ENCODE measurements around the gene SRXN1. TPM values are rescaled to one million over a fixed set of nuclear protein-coding genes. Genes with fewer than 3 reads are reported as not detected.

Gene SRXN1
- total and polyA plus RNA-seq, 2 donors (not counting 1 experiment from before 2014, with no cell fraction given): 50.5 to 91.2 TPM

DNA sequence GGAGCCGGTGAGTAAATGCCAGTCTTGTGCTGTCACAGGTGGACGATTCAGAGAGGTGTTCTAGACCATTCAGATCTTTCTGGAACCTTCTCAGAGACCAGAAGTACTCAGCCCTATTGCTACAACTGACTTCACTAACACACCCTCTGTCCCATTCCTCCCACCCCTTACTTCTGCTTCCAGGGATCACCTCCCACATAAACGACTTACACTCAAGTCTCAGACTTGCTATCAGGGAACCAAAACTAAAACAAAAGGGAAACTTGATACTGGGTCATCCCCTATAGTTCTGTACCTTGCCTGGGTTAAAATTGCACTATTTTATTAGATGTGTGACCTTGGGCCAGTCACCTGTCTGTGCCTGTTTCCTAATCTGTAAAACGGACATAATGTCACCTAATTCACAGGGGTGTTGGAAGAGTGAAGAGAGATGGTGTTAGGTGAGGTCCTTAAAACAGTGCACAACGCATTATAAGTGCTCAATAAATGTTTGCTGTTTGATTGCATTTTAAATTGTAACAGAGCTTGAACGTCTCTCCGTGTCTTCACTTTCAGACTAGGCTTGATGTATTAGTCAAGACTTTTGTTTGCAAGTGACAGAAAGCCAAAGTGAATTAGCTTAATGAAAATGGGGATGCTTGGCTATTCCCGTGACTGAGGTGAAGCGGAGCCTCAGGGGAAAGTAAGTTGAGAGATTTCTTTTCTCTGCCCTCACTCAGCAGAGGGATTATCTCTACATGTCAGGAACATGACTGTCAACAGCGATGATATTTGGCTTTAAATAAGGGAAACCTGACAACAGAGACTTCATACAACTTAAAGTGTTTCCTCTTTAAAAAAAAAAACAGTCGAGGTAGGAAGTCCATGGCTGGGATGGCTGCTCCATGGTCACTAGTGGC is 3.0 kb upstream of the SRXN1 start:
- peaks cover 18% of the 10 kb centered on the region for H3K79me2 ChIP-seq (ENCODE audit: control insufficient read depth, insufficient read depth, low read length)
- H3K27ac ChIP-seq (ENCODE audit: insufficient read depth, low read length): no peak overlapping the region
- H3K27me3 ChIP-seq (ENCODE audit: control insufficient read depth, insufficient read depth, low read length): no peaks in the 10 kb centered on the region
- H3K9me3 ChIP-seq (ENCODE audit: control insufficient read depth, insufficient read depth, low read depth, low read length): no peaks in the 10 kb centered on the region
- no peaks in the 10 kb centered on the region for H4K20me1 ChIP-seq (ENCODE audit: control insufficient read depth, extremely low read depth, insufficient read depth, low read length)
- no peak overlapping the region for H3K4me3 ChIP-seq (replicated peaks in 1 of 4; ENCODE audit: control extremely low read depth in 1 of 4, insufficient read depth in 1 of 4, low read depth in 3 of 4, low read length in 4 of 4)
- H2AFZ ChIP-seq (ENCODE audit: low read length): no peak overlapping the region
- H3K4me1 ChIP-seq (ENCODE audit: control insufficient read depth, extremely low read depth, insufficient read depth, low read length): peaks cover 16% of the 10 kb centered on the region
- DNase-seq (ENCODE audit: low read depth in 2 of 2): no peak
- no peak for TF ChIP-seq EZH2 (IDR thresholded peaks at IDR 0.05; ENCODE audit: low read length, missing control alignments)
- TF ChIP-seq, protein P1, sequence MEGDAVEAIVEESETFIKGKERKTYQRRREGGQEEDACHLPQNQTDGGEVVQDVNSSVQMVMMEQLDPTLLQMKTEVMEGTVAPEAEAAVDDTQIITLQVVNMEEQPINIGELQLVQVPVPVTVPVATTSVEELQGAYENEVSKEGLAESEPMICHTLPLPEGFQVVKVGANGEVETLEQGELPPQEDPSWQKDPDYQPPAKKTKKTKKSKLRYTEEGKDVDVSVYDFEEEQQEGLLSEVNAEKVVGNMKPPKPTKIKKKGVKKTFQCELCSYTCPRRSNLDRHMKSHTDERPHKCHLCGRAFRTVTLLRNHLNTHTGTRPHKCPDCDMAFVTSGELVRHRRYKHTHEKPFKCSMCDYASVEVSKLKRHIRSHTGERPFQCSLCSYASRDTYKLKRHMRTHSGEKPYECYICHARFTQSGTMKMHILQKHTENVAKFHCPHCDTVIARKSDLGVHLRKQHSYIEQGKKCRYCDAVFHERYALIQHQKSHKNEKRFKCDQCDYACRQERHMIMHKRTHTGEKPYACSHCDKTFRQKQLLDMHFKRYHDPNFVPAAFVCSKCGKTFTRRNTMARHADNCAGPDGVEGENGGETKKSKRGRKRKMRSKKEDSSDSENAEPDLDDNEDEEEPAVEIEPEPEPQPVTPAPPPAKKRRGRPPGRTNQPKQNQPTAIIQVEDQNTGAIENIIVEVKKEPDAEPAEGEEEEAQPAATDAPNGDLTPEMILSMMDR (conservative IDR thresholded peaks at IDR 0.05 in 1 of 2, IDR thresholded peaks at IDR 0.05 in 1 of 2; ENCODE audit: low read depth in 1 of 2, low read length in 2 of 2): no peak
- H3K4me2 ChIP-seq (ENCODE audit: extremely low read depth, insufficient read depth, low read length): no peak overlapping the region
- H3K9ac ChIP-seq (ENCODE audit: insufficient read depth, low read length): no peak overlapping the region
- peaks cover under 1% of the 10 kb centered on the region for H3K36me3 ChIP-seq (ENCODE audit: control insufficient read depth, insufficient read depth, low read length)

DNA sequence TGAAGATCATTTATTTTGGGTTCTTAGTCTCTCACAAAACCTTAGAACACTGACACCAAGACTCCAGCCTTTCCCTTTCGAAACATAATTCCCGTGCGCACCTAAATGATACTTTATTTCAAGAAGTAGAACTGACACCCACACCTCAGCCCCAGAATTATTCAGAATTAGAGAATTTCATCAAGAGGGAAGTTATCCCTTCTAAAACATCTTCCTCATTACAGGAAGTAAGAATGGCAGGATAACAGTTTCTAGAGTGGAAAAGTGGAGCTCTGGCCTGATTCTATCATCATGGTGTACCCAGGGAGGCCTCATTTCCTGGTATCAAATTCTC is 1.4 kb upstream of the SRXN1 start:
- Histone ChIP-seq H3K4me3 (replicated peaks in 1 of 4; ENCODE audit: control extremely low read depth in 1 of 4, insufficient read depth in 1 of 4, low read depth in 3 of 4, low read length in 4 of 4) (no peak overlapping the region), H3K36me3 (ENCODE audit: control insufficient read depth, insufficient read depth, low read length) (peaks cover 8% of the 10 kb centered on the region), H4K20me1 (ENCODE audit: control insufficient read depth, extremely low read depth, insufficient read depth, low read length) (no peaks in the 10 kb centered on the region), H3K4me1 (ENCODE audit: control insufficient read depth, extremely low read depth, insufficient read depth, low read length) (peaks cover 16% of the 10 kb centered on the region), H3K9ac (ENCODE audit: insufficient read depth, low read length) (no peak overlapping the region), H3K27ac (ENCODE audit: insufficient read depth, low read length) (no peak overlapping the region), H3K4me2 (ENCODE audit: extremely low read depth, insufficient read depth, low read length) (no peak overlapping the region), H3K27me3 (ENCODE audit: control insufficient read depth, insufficient read depth, low read length) (no peaks in the 10 kb centered on the region), H2AFZ (ENCODE audit: low read length) (no peak overlapping the region), H3K9me3 (ENCODE audit: control insufficient read depth, insufficient read depth, low read depth, low read length) (no peaks in the 10 kb centered on the region), H3K79me2 (ENCODE audit: control insufficient read depth, insufficient read depth, low read length) (peaks cover 27% of the 10 kb centered on the region)
- TF ChIP-seq EZH2 (IDR thresholded peaks at IDR 0.05; ENCODE audit: low read length, missing control alignments): no peak
- TF ChIP-seq, protein P1 (conservative IDR thresholded peaks at IDR 0.05 in 1 of 2, IDR thresholded peaks at IDR 0.05 in 1 of 2; ENCODE audit: low read depth in 1 of 2, low read length in 2 of 2): no peak
- DNase-seq (ENCODE audit: low read depth in 2 of 2): no peak

GRCh38 chr20:653590-654416 is 803 bp upstream of the SRXN1 start:
- DNase-seq (ENCODE audit: low read depth in 2 of 2): no peak
- H3K9ac ChIP-seq (ENCODE audit: insufficient read depth, low read length): no peak overlapping the region

More at GRCh38 chr20:653590-654416, 803 bp upstream of the SRXN1 start:
- Histone ChIP-seq H3K4me2 (ENCODE audit: extremely low read depth, insufficient read depth, low read length) (peak overlapping the region; percentile 80), H2AFZ (ENCODE audit: low read length) (peak overlapping the region; percentile 75), H3K9me3 (ENCODE audit: control insufficient read depth, insufficient read depth, low read depth, low read length) (no peaks in the 10 kb centered on the region), H3K36me3 (ENCODE audit: control insufficient read depth, insufficient read depth, low read length) (peaks cover 11% of the 10 kb centered on the region), H3K27me3 (ENCODE audit: control insufficient read depth, insufficient read depth, low read length) (no peaks in the 10 kb centered on the region), H3K4me1 (ENCODE audit: control insufficient read depth, extremely low read depth, insufficient read depth, low read length) (peaks cover 15% of the 10 kb centered on the region), H3K27ac (ENCODE audit: insufficient read depth, low read length) (peak overlapping the region; percentile 93), H4K20me1 (ENCODE audit: control insufficient read depth, extremely low read depth, insufficient read depth, low read length) (no peaks in the 10 kb centered on the region), H3K4me3 (replicated peaks in 1 of 4; ENCODE audit: control extremely low read depth in 1 of 4, insufficient read depth in 1 of 4, low read depth in 3 of 4, low read length in 4 of 4) (peak overlapping the region; percentile 42 to 97 (median 58)), H3K79me2 (ENCODE audit: control insufficient read depth, insufficient read depth, low read length) (peaks cover 30% of the 10 kb centered on the region)
- TF ChIP-seq, protein P1 (conservative IDR thresholded peaks at IDR 0.05 in 1 of 2, IDR thresholded peaks at IDR 0.05 in 1 of 2; ENCODE audit: low read depth in 1 of 2, low read length in 2 of 2): no peak
- no peak for TF ChIP-seq EZH2 (IDR thresholded peaks at IDR 0.05; ENCODE audit: low read length, missing control alignments)
